HPDE6-E6E7 (cell line): ENCODE data around the gene UBE2F.
"Not testable (repeated sequence)": the region's sequence is repeated elsewhere in the genome, so short reads cannot be mapped to it uniquely, and the experiment has no call there.

Experiments
- DNase-seq: peaks from one replicate; pipeline ENCODE4 v3.0.0; 2011; ENCODE audit warnings: missing footprints; ENCODE audit errors: extremely low spot score

UBE2F gene

GRCh38 chr2:237979331-237979730, 12.5 kb downstream of the UBE2F start:
- DNase-seq, result no peak

DNA sequence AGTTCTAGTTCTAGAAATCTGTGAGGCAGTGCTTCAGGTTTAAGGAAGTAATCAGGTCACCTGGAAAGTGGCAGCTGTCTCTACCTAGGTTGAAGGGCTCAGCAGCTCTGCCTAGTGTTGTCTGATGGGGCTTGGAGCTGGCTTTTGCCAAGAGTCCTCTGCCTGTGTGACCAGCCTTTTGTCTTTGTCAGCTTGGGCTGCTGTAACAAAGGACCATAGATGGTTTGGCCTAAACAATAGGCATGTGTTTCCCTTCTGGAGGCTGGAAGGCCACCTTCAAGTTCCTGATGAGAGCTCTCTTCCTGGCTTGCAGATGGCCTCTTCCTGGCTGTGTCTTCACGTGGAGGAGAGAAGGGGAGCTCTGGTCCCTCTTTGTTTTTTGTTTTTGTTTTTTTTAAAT, 13.3 kb downstream of the UBE2F start:
- DNase-seq, result no peak

DNA sequence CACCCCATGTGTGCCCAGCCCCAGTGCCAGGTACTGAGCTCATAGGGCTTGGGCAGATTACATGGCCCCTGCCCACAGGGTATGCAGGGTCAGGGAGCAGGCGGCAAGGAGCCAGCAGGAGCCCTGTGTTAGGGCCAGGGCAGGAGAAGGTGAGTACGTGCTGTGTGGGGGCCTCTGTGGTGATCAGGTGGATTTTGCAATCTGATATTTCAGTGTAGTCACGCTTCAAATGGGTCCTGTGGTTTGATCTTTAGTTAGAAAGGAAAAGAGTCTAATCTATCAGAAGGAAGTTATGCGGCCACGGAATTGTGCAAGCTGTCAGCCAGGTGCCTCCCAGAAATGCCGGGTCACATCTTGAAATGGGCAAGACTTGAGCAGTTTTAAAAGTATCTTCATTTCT, 13.9 kb downstream of the UBE2F start:
- no peak for DNase-seq

- not testable (repeated sequence) for DNase-seq
These were observed 14.8 kb downstream of the UBE2F start for GRCh38 chr2:237981621-237982020.

GRCh38 chr2:237982039-237982725, 15.4 kb downstream of the UBE2F start:
- DNase-seq, result no peak

DNA sequence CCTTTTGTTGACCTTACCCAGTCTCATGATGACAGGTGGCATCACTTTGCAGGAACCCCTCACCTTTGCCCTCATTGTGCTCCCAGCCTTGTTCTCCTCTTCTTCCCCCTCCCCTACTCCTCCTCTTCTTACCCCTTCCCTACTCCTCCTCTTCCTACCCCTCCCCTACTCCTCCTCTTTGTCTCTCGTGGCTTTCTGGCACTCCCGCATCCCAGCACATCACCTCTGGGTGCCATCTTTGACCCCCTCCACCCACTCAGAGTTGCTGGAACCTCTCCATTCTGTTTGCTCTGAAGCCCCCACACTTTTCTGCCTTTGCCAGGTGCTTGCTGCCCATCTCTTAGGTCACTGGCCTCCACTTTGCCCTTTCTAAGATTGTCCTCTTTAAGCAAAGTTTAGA, 17.1 kb downstream of the UBE2F start:
- no peak for DNase-seq

DNA sequence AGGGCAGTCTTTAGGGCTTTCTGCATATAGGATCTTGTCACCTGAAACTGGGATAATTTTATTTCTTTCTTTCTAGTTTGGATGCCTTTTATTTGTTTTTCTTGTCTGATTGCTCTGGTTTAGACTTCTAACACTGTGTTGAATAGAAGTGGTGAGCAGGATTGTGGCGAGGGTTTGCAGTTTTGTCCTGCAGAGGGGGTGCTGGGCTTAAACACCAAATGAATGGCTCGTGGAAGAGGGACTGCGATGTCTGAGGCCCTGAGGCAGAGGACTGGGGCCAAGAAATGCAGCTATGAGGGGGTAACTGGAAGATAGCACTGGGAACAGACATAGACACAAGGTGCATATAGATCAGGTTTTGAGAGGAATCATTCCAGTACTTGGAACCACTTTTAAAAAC, 20.5 kb downstream of the UBE2F start:
- no peak for DNase-seq

- DNase-seq, result no peak
These were observed 26.9 kb downstream of the UBE2F start for GRCh38 chr2:237993701-237994100.

GRCh38 chr2:237995036-237995435, 28.2 kb downstream of the UBE2F start:
- no peak for DNase-seq

DNA sequence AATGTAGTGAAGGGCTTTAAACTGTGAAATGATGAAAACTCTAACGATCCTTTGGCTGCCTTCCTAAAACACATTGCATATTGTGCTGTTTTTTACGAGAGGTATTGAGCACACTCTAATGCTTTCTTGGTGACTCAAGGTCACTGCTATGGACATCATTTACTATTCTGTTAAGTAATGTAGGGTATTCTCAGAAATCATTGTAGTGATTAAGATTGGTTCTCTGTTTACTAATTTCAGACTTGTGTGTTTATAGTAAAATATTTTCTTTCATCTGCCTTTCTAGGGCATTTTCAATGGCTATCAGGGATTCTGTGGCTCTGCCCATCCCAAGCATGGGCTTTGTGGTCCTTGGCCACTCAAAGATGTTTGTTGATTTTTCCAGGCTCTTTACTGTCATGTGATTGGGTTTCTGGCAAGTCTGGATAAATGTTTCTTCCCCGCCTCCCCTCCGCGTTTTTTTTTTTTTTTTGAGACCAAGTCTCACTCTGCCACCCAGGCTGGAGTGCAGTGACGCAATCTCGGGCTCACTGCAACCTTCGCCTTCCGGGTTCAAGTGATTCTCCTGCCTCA, 29.3 kb downstream of the UBE2F start:
- DNase-seq, result no peak

DNA sequence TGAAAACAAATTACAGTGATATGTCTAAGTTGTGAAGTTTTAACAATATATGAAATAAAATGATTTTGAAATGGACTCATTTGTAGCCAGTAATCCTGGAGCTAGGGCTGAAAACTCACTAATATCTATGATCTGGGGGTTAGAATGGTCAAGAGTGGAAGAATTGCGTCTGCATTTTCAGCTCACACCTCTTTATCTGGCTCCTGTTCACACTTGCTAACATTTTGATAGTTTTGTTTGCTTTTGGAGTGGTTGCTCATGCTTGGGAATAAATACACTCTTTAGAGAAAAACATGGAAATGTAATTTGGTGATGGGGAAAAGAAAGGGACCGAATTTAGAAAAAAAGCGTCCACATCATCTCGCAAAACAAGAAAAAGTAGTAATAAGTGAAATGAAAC, 30.7 kb downstream of the UBE2F start:
- no peak for DNase-seq

DNA sequence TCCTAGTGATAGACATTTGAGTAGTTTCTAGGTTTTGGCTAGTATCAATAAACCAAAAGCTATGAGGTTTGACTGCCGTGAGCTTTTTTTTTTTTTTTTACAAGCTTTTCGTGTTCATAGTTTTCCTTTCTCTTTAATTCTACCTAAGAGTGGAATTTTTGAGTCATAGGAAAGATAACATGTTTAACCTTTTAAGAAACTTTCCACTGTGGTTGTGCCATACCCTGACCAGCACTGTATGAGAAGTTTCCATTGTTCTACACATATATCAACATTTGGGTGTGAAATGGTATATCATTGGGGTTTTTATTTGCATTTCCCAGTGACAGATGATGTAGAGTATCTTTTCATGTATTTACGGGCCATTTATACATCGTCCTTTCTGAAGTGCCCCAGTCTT, 31.7 kb downstream of the UBE2F start:
- DNase-seq, result no peak

DNA sequence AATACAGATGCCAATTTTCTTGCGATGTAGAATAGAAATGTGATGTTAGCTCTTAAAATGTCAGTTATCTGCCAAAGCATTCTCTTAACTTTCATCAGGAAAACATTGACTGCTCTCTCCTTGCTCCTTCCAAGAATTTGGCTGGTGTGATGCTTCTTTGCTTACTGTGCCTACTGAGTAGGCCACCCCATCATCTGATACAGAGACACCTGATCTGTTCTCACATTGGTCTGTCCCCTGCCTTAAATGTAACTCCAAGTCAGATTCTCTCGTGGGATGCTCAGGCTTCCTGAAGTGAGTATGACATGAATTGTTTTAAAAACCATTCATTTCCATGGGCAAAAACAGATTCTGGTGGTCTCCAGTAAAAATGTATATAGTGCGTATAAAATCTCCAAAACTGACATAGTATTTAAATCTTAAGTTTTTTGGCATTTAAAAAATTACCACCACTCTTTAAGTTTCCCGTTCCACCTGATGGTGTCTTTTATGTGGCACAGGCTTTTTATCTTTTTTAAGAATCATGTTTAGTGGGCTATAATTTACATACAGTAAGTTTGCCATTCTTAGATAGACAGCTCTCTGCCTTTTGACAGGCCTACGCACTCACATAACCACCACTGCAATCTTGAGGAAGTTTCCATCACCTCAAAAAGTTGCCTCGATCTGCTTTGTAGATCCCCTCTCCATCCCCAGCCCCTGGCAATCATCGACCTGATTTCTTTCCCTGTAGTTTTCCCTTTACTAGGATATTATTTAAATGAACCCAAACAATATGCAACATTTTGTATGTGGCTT, 36.6 kb downstream of the UBE2F start:
- no peak for DNase-seq

- DNase-seq, result no peak
These were observed 37.4 kb downstream of the UBE2F start for GRCh38 chr2:238004077-238004830.

DNA sequence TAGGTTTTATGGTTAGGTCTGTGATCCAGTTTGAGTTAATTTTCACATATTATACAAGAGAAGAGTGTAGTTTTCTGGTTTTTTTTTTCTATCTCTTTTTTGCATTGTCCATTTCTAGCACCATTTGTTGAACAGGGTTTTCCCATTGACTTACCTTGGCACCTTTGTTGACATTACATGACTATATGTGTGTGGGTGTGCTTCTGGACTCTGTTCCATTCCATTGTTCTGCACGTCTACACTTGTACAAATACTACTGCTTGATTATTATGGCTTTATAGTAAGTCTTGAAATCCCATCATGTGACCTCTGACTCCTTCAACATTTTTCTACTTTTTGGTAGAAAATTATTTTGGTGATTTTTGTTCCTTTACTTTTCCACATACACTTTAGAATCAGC, 38.7 kb downstream of the UBE2F start:
- no peak for DNase-seq

DNA sequence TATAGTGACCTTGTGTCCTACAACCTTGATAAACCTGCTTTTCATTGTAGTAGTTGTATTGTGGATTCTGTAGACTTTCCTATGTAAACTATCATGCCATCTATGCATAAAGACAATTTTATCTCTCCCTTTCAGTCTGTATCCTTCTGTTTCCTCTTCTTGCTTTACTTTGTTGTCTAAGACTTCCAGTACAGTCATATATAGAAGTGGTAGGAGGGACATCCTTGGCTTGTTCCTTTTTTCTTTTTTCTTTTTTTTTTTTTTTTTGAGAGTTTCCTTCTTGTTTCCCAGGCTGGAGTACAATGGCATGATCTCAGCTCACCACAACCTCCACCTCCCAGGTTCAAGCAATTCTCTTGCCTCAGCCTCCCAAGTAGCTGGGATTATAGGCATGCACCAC, 39.7 kb downstream of the UBE2F start:
- DNase-seq, result no peak

DNA sequence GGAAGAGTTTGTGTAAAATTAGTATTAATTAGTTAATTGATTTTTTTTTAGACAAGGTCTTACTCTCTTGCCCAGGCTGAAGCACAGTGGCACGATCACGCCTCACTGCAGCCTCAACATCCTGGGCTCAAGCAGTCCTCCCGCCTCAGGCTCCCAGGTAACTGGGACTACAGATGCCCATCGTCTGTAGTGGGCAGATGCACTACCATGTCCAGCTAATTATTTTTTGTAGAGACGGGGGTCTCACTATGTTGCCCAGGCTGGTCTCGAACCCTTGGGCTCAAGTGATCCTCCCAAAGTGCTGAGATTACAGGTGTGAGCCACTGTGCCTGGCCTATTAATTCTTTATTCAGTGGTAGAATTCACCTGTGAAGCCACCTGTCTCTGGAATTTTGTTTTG, 41.1 kb downstream of the UBE2F start:
- DNase-seq, result no peak

DNA sequence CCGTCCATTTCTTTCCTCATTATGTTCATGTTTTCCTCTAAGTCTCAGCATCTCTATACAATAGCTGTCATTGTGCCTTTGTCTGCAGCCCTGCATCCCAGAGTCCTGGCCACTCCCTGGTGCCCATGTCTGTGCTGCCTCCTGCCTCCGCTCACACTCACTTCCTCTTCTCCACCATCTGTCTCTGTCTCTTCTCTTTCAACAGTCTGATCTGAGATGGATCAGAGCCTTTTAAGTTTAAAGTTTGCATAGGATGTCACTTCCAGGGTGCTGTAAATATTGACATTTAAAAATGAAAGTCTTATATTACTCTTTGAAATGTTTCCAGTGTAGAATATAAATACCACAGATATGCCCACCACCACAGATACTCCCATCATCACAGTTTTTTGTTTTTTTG, 42.7 kb downstream of the UBE2F start:
- DNase-seq, result no peak

- no peak for DNase-seq
These were observed 43.8 kb downstream of the UBE2F start for GRCh38 chr2:238010572-238010971.

GRCh38 chr2:238013806-238014205, 47.0 kb downstream of the UBE2F start:
- no peak for DNase-seq

DNA sequence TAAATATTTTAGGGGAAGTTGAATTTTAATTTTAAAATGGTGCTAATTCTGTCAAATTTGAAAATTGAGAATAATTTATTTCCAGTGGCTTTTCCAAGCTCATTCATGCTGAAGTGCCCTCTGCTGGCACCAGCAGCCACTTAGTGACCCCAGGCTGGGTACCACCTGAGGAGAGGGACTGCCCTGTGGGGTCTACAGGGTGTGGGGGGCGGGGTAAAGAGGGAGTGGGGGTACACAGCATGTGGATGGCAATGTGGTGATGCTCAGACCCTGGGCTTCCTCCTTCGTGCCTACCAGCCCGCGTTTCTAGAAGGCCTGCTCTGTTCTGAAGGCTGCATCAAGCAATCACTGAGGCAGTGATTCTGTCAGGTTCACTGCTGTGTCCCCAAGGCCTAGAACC, 48.9 kb downstream of the UBE2F start:
- no peak for DNase-seq

- no peak for DNase-seq
These were observed 49.7 kb downstream of the UBE2F start for GRCh38 chr2:238016526-238016925.
